Brain microvascular endothelial cell (primary cell): ENCODE results near the gene CACNA2D3.

Experiments used
- DNase-seq: peaks from one replicate; pipeline ENCODE4 v3.0.0-alpha.2; 2020
- H3K27ac ChIP-seq: fragments of 250-450 bp; sonication (Bioruptor Pico); 2 replicates; pipeline ENCODE4 v1.5.1; 2020; ENCODE audit warnings: mild to moderate bottlenecking, moderate library complexity
- H3K27me3 ChIP-seq: fragments of 250-450 bp; sonication (Bioruptor Pico); replicated peaks from 2 replicates; pipeline ENCODE4 v1.5.1; 2020; ENCODE audit warnings: mild to moderate bottlenecking
- H3K36me3 ChIP-seq: fragments of 250-450 bp; sonication (Bioruptor Pico); replicated peaks from 2 replicates; pipeline ENCODE4 v1.5.1; 2020; ENCODE audit warnings: mild to moderate bottlenecking
- H3K4me3 ChIP-seq: 2 replicates; pipeline ENCODE4 v1.5.1; 2011; ENCODE audit warnings: low read depth, mild to moderate bottlenecking, control low read depth, low read length, moderate library complexity
- CTCF ChIP-seq: IDR thresholded peaks from 2 replicates; pipeline ENCODE4 v1.5.1; 2011; ENCODE audit warnings: low read depth, mild to moderate bottlenecking, moderate library complexity, low read length, control low read depth, inconsistent platforms; ENCODE audit errors: missing control alignments
- in situ Hi-C: cut with HindIII; loops from 2 replicates; pipeline ENCODE4 v1.10.0; 2017; ENCODE audit warnings: low sequenced_read_pairs, low pct_ligation_motif_present

Gene CACNA2D3

DNA sequence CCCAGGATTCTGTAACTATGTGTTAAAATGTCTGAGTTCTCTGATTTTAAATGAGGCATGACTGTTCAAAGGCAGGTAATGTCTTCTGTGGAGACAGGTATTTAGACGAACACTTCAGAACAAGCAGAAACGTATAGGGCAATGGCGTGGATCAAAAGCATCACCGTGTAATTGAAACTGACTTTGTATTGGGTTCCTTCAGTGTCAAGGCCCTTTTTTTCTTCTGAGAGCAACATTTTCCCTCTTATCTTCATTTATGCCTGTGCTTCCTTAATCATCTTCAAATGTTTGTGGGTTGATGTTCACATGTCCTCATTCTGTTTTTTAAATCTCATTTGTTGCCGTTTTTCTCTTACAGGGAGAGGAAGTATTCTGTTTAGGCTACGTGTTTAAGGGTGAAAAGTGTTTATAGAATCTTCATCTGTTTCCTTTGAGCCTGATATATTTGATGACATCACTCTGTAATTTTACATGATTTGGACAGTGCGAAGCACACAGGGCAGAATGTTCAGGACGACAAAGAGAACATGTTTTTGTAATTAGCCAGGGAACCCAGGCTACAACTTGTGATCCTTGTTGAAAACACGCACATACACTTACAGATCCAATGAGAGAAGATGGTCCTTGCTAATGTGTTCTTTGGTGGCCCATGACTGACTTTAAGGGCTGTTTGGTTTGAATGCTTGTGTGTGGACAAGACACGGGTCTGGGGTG, 609.5 kb downstream of the CACNA2D3 start:
- no peak for TF ChIP-seq CTCF
- Histone ChIP-seq H3K4me3 (no peak overlapping the region), H3K36me3 (no peaks in the 10 kb centered on the region), H3K27ac (no peak overlapping the region), H3K27me3 (no peaks in the 10 kb centered on the region)
- DNase-seq: no peak
- in situ Hi-C loops: no loop called here

DNA sequence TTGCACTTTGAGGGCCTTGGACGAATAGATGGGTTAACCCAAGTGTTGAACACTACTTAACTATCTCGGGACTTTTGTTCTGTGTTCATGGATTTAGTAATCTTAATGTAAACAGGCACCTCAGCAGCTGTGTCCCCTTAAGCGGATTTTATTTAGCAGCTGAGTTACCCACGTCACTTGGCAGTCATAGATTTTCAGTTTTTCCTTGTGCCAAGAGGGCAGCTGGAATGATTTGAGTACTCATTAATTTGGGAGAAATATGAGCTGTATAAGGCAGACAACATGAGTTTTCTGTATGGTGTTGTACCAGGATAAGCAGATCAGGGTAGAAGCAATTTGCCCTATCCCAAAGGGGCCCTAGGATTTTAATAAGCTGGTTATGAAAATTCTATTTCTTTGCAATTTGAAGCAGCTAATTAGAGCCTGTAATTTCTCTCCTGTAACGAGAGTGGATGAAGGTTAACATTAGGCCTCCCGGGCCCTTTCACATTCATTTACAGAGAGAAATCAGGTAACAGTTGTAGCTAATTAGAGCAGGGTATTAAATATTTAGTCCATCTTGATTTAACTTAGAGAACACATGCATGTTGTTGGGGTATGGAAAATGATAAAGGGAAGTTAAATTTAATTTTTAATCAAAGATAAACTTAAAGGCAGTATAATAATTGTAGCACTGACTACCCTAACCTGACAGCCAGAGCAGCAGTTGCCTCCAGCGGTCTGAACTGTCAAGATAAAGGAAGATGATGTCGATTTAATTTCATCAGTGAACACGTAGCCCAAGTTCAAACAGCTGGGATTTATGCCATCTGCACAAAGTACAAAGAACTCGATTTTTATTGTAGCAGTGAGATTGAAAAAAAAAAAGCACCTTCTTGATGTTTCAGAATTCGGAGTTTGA, 611.0 kb downstream of the CACNA2D3 start:
- H3K27me3 ChIP-seq: no peaks in the 10 kb centered on the region
- in situ Hi-C loops: no loop called here
- no peak for DNase-seq
- TF ChIP-seq CTCF: no peak
- H3K4me3 ChIP-seq: no peak overlapping the region
- H3K36me3 ChIP-seq: no peaks in the 10 kb centered on the region
- no peak overlapping the region for H3K27ac ChIP-seq

GRCh38 chr3:54736459-54736858, 614.1 kb downstream of the CACNA2D3 start:
- in situ Hi-C loops: no loop called here
- H3K27ac ChIP-seq: no peak overlapping the region
- H3K4me3 ChIP-seq: no peak overlapping the region
- DNase-seq: no peak
- no peak for TF ChIP-seq CTCF
- H3K36me3 ChIP-seq: no peaks in the 10 kb centered on the region
- no peaks in the 10 kb centered on the region for H3K27me3 ChIP-seq

DNA sequence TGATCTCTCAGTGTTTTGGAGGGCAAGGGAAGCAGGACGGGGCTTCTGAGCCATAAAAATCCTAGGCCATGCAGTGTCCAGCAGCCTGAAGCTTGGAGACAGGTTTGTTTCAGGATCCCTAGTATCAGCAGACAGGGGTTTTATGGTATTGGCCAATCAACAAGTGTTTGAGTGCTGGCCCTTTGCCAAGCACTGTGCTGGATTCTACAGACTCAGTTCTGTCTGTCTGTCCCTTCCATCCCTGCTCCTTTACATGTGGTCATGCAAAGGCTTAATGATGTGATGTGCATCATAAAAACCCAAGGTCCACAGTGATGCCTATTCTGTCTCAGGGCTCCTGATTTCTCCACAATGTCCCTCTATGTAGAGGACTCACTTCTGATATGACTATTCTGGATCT, 621.4 kb downstream of the CACNA2D3 start:
- DNase-seq: no peak
- H3K4me3 ChIP-seq: no peak overlapping the region
- in situ Hi-C loops: no loop called here
- H3K27ac ChIP-seq: no peak overlapping the region
- no peaks in the 10 kb centered on the region for H3K27me3 ChIP-seq
- TF ChIP-seq CTCF: no peak
- H3K36me3 ChIP-seq: no peaks in the 10 kb centered on the region

DNA sequence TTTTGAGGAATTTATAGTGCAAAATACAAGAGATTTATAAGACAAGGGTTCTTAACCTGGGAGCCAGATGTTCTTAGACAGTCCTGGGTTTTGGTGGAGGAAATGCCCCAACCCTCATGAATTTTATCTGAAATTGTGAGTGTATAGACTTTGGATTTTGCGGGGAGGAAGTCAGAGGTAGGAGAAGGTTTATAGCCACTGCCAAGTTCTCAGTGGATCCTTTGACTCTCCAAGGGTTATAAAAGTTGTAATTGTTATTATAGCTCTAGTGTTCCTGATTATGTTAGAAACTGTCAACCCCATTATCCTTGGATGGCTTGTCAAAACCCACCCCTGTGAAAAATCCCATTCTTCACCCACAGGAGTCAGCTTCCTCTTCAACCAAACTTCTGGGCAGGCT, 621.9 kb downstream of the CACNA2D3 start:
- no peaks in the 10 kb centered on the region for H3K36me3 ChIP-seq

More for the DNA sequence above, 621.9 kb downstream of the CACNA2D3 start:
- in situ Hi-C loops: no loop called here
- TF ChIP-seq CTCF: no peak
- Histone ChIP-seq H3K4me3 (no peak overlapping the region), H3K27me3 (no peaks in the 10 kb centered on the region), H3K27ac (no peak overlapping the region)
- DNase-seq: no peak
